T-helper 22 cell (primary cell): ENCODE results near the gene CRYBA1.
"Not testable (repeated sequence)": the region's sequence is repeated elsewhere in the genome, so short reads cannot be mapped to it uniquely, and the experiment has no call there.

Source experiments
- DNase-seq: peaks from one replicate; pipeline ENCODE4 v3.0.0-alpha.2; 2020; ENCODE audit warnings: low read depth

Gene CRYBA1

DNA sequence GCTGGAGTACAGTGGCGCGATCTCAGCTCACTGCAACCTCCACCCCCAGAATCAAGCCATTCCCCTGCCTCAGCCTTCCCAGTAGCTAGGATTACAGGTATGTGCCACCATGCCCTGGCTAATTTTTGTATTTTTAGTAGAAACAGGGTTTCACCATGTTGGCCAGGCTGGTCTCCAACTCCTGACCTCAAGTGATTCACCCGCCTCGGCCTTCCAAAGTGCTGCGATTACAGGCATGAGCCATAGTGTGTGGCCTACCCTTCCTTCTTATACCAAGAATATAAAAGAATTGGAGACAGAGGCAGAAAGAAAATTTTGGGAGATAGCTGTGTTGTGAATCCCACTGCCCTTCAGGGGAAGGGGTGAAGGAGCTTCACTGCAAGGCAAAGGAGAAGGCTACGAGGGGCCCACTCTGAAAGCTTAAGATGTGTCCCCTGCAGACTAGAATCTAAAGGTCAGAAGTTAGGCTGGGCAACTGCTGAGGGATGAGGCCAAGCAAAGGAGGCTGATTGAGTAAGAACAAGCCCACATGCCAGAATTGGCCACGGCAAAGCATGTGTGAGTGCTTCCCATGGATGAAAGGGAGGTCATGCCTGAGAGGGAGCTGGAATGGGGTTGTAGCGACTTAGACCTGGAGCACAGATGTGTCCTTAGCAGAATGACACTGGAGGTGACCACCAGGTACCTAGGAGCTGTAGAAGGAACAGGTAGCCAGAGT, 8.4 kb upstream of the CRYBA1 start:
- no peak for DNase-seq

DNA sequence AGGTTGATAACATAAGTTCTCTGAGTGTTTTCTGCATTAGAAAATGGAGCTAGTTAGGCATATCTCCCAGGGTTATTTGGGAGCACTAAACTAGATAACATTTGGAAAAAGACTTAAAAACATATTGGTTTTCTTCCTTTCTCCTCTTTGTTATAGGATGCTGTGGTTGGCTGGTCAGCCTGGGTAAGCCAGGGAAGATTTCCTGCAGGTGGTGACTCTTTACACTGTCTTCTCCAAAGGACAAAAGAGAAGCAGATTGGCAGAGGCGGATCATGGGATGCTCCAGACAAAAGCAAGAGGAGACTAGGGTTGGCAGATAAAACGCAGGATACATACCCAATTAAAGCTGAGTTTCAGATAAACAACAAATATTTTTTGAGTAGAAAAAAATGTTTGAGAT, 6.2 kb upstream of the CRYBA1 start:
- no peak for DNase-seq

DNA sequence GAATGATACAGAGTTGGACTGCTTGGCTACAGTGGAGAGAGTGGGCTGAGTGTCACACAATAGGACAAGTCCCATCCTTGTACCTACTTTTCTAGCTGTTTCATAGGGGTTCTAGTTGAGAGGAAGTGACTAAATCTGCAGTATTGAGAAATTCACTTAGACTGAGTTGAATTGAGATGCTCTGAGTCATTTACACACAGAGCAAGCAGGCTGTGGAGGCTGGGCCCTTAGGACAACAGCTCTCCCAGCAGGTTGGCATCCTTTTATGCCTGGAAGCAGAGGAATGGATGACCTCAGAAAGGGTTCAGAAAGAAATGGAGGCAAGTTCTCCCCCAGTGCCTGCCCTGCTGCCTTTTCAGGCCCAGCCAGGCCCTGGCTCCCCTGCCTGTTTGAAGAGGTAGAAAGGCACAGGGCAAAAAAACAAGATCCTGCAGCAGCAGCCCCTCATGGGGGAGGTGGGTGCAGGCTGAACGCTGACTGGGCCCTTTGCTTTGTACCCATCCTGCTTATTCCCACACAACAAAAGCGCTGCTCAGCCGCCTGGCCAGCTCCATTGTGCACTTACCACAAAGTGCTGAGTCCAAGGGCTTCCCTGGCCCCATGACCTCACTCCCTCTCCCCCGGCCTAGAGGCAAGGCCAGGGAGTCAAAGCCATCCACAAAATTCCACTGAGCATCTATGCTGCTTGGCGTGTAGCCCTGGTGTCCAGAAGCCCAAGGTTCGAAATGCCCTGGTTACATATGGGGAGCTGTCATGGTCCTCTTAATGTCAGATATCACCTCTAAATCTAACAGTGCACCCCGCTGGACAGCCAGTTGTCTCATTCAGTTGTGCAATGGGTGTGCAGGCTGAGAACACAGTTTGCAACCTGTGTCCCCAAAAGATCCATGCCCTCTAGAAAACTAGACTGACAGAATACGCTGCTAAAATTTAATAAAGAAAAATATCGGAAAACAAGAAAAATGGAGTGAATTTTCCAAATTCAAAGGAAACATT, 5.4 kb upstream of the CRYBA1 start:
- no peak for DNase-seq

DNA sequence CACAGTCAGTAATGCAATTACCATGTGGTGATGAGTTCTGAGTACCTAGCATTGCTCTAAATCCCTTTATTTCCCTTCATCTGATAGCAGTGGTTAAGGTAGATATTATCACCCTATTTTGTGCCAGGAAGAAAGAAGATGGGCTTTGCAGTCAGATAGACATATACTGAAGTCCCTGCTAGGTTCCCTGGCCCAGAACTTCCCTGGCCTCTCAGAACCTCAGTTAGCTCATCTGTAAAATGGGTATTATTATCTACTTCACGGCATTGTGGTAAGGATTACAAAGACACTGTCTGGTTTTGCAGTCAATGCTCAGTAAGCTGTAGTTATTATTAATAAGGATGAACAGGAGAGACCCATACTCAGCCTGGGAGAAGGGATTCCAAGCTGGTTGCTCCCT, 4.6 kb upstream of the CRYBA1 start:
- DNase-seq, result no peak

DNA sequence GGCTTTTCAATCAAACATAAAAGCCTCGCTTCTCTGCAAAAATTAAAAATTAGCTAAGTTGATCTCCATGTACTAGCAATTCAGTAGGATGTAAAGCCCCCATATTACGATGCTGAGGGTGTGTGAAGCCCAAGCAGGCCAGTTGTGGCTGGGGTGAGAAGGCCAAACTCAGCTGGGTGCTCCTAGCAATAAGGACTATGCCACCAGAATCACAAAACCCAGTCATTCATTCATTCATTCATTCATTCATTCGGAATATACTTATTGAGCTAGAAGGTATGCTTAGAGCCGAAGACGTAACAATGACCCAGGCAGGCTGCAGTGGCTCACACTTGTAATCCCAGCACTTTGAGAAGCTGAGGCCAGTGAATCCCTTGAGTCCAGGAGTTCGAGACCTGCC, 3.9 kb upstream of the CRYBA1 start:
- no peak for DNase-seq

DNA sequence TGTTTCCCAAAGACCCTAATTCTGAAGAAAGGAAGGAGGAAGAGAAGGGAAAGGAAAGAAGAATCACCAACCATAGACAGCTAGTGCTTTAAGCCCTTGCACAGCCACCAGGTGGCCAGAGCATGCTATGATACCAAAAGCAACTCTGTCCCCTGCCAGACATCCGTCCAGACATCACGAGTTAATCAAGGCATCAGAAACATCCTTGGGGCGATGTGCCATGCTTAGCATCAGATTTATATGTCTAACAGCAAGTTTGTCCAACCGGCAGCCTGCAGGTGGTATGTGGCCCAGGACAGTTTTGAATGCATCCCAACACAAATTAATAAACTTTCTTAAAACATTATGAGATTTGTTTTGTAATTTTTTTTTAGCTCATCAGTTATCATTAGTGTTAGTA, 2.9 kb upstream of the CRYBA1 start:
- DNase-seq, result no peak

DNA sequence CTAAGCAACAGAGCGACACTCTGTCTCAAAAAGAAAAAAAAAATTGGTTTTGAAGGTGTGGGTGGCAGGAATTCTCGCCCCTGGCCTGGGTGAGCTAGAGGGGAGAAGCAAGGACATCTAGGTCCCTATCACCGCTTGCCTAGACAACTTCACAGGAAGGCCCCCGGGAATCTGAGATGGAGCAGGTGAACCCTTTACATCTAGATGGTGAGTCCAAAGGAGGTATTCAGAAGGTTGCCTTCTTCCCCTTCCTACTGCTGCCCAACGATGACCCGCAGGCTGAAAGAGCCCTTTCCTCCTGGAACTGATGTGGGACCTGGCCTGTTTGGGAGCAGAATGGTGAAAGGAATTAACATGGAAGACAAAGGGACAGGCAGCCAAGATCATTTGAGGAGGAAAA, 1.3 kb upstream of the CRYBA1 start:
- DNase-seq, result no peak

DNA sequence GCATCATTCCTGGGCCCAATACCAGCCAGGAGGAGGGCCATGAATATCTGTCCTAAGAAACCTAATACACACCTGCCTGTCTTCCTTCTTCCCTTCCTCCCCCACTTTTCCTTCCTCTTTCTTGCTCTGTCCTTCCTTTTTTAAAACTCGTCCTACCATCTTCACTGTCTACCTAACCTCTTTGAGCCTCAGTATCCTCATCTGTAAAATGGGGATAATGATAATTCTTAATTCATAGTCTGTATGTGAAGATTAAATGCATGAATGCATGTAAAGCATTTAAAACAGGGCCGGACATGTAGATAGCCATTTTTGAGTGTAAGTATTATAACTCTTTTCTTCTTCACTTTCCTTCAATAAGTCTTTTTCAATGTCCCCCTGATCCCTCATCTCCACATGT, 560 bp downstream of the CRYBA1 start:
- DNase-seq, result no peak

DNA sequence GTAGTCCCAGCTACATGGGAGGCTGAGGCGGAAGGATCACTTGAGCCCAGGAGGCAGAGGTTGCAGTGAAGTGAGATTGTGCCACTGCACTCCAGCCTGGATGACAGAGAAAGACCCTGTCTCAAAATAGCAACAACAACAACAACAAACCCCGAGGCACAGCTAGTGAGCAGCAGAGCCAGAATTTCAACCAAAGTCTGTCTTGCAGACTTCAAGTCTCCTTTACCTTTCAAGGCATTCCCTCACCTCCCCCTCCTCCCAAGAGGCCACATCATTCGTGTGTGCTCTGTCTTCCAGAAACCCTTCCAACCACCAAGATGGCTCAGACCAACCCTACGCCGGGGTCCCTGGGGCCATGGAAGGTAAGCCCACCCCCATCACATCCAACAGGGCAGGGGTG, 2.2 kb downstream of the CRYBA1 start:
- DNase-seq, result no peak

DNA sequence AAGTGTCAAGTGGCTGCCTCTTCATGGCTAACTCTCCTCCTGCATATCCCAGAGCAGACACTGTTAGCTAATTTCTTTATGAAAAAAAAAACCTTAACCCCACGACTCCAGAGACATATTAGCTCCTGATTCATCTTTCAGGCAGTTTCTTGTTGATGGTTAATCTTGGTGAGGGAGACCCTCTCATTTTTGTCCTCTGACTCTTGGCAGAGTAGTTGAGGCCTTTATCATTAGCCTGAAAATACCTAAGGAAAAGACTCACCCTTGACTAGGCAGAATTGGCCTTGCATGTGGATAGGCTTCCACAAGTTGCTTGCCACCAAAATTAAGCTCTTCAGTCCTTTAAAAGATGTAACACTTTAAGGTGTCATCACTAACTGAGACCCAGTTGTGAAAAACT, 4.0 kb downstream of the CRYBA1 start:
- no peak for DNase-seq

DNA sequence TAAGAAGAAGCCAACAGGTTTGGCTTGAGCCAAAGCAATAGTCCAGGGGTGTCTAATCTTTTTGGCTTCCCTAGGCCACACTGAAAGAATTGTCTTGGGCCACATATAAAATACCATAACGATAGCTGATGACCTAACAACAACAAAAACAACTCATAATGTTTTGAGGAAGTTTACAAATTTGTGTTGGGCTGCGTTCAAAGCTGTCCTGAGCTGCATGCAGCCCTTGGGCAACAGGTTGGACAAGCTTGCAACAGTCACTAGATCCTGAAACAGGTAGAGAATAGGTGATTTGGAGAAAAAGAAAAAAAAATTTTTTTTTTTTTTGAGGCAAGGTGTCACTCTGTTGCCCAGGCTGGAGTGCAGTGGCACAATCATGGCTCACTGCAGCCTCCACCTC, 4.5 kb downstream of the CRYBA1 start:
- no peak for DNase-seq

DNA sequence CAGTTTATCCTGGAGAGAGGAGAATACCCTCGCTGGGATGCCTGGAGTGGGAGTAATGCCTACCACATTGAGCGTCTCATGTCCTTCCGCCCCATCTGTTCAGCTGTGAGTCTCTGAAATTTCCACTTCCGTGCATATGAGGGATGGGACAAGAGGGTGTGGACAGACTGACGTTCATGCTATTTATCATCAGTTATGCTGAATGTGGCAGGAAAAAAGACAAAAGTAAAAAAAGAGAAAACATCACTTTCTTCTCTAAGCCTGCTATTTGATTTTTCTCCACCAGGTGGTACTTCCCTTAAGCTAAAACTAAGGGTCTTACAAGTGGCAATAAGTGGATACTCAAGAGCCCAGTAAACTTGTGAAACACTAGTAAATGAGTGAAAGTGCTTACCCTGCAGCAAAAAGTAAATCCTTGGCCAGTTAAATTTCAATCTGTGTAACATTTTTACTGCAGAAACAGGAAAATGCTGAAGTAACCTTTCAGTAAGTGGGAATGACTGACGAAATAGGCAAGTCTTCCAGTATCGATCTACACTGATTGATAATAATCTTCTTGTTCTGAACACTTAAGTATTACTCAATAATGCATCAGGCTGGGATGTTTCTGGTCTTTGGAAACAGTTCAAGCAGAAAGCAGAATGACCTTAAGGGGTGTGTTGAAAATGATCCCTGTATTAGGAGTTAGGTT, 5.6 kb downstream of the CRYBA1 start:
- no peak for DNase-seq

DNA sequence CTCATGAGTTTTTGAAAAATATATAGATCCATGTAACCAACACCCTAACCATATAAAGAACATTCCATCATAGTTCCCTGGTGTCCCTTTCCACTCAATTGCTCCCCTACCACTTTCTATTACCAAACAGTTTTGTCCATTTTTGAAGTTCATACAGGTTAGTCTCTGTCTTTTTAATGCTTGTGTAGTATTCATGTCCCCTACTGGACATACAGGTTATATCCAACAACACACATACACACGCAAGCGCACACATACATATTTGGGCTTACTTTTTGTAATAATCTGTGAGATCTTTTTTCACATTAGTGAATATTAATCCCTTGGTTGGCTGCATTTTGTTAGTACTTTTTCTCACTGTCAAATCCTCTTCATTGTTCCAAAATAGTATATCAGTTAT, 6.4 kb downstream of the CRYBA1 start:
- DNase-seq, result no peak

DNA sequence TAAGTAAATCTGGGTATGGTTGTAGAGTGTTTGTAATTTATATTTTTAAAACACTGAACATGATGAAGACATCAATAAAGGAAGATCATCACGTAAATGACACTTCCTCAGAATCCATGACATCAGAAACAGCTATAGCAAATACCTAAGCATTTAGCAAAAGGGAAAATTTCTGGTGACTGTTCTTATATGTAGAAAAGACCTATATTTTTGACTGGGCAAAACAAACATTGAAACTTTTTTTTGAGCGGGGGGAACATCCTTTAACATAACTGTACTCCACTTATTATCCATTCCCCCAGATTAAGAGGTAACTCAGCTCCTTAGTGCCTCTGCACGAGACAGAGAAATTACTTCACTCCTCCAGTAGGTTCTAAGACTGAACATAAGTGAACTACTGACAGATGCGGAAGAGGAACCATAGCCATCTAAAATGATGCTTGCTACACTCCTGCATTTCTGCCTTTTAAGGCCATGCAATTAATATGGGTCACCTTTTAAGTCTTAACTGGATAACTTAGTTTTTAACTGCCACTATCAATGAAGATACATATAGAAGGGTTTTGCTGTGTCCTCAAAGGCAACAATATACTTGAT, 9.4 kb downstream of the CRYBA1 start:
- no peak for DNase-seq

DNA sequence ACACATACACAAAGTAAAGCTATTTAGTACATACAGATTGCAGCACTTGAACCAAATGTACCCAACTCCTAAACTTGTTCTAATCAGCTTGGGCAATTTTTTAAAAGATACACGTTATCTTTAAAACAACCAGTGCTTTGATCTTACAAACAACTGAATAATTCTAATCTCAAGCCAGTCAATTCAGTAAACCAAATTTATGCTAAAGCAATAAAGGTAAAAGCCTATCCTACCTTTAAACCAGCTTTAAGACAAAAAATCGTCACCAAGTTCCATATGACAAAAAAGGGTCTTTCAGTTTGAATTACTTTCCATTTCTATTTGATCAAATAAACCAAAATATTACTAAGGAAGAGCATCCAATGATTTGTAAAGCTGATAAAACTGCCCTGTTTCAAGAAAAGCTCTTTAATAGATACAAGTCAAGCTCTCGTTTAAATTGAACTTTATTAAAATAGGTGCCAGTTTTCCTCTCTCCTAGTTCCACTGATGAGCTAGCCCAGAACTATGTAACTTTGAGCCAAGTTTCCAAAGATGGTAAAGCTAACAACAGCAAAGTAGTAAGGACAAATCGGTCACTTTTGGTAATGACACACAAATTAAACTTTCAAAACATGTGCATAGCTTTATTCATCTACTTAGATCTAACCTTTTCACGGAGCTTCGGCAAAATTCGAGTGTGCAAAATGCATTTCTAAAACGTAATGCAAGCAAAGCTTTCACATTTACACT, 10.2 kb downstream of the CRYBA1 start:
- no peak for DNase-seq

DNA sequence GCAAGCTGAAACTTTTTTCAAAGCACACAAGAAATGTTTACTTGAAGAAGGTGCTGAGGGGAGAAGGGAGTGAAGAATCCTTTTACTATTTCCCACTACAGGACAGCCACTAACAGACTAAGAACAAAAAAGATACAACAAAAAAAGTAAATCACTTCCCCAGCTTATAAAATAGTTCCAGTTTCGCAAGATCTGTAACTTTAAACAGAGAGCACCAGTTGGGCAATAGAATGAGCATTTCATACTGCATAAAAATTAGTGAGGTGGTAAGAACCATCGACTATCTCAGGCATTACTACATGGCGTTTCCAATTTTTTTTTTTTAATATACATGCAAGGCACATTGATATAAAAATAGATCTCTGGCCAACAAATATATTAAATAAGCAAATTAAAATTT, 11.1 kb downstream of the CRYBA1 start:
- DNase-seq, result no peak

DNA sequence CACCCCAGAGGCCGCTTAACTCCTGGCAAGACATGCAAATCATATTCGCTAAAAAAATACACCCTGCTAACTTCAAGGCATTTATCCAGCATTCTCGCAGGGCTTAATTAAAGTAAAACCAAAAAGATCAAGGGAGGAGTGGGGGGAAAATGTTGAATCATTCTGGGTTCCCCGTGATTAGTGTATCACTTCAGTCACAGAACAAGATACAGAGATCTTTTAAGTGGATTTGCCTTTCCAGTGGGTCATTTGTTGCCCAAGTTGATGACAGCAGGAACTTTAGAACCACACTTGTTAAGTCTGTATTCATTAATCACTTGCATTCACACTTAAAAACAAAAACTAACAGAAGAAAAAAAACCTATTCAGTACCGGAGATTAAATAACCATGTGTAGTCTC, 17.3 kb downstream of the CRYBA1 start:
- DNase-seq, result no peak

DNA sequence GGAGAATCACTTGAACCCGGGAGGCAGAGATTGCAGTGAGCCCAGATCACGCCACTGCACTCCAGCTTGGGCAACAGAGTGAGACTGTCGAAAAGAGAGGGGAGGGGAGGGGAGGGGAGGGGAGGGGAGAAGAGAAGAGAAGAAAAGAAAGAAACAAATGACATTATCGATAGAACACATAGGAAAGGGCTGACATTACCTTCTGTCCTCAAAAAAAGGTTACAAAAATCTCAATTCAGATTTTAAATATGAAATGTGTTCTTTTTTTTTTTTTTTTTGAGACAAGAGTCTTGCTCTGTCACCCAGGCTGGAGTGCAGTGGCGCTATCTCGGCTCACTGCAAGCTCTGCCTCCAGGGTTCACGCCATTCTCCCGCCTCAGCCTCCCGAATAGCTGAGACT, 25.3 kb downstream of the CRYBA1 start:
- not testable (repeated sequence) for DNase-seq

DNA sequence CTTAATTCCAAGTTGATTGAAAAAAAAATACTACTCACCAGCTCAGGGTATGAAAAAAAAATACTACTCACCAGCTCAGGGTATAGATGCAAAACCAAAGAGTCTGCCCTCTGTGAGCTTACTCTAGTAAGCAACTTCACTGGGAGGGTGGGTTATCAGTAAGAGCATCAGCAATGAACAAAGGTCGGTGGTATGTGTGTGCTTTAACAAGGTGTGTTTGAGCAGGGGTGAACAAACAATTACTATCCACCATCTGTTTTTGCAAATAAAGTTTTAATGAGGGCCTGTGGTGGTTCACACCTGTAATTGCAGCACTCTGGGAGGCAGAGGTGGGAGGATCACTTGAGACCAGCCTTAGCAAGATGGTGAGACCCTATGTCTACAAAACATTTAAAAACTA, 27.3 kb downstream of the CRYBA1 start:
- no peak for DNase-seq

DNA sequence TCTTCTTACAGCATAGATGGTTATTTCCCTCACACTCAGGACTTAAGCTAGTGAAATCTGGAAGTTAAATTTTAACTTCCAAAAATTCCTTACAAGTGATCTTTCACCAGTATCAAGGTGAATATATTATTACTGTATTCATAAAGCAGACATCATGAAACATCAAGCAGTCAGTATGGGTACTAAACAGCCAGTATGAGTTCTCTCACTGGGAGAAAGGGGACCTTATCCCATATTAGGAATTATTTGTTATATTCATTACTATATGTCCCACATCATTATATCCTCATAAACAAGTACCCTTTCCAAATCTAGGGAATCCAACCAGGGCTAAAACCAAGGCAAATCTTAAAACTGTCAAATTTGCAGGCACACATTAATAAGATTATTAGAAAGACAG, 32.0 kb downstream of the CRYBA1 start:
- no peak for DNase-seq

DNA sequence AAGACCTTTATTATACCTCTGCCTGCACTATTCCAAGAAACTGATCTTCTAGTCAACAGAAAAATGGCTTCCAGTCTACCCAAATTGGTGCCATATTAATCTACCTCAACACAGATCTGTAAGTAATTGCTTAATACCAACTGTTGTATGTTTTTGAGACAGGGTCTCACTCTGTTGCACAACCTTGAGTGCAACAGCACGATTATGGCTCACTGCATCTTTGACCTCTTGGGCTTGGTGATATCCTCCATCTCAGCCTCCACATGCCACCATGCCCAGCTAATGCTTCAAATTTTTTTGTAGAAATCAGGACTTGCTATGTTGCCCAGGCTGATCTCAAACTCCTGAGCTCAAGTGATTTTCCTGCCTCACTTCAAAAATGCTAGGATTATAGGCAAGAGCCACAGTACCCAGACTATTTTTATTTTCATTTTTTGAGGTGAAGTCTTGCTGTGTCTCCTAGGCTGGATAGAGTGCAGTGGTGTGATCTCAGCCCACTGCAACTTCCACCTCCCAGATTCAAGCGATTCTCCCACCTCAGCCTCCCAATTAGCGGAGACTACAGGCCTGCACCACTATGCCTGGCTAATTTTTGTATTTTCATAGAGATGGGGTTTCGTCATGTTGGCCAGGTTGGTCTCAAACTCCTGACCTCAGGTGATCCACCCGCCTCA, 32.9 kb downstream of the CRYBA1 start:
- no peak for DNase-seq
